GM19328 (cell line): Measurements from ENCODE around the gene DSC3.
"Not testable (repeated sequence)": the region's sequence is repeated elsewhere in the genome, so short reads cannot be mapped to it uniquely, and the experiment has no call there.

Experiments used
- ATAC-seq: cut with Tn5 transposase; IDR thresholded peaks from one replicate; pipeline ENCODE4 v1.9.1; 2021; ENCODE audit warnings: mild to moderate bottlenecking, moderate library complexity; ENCODE audit not compliant: unreplicated experiment

Gene DSC3

DNA sequence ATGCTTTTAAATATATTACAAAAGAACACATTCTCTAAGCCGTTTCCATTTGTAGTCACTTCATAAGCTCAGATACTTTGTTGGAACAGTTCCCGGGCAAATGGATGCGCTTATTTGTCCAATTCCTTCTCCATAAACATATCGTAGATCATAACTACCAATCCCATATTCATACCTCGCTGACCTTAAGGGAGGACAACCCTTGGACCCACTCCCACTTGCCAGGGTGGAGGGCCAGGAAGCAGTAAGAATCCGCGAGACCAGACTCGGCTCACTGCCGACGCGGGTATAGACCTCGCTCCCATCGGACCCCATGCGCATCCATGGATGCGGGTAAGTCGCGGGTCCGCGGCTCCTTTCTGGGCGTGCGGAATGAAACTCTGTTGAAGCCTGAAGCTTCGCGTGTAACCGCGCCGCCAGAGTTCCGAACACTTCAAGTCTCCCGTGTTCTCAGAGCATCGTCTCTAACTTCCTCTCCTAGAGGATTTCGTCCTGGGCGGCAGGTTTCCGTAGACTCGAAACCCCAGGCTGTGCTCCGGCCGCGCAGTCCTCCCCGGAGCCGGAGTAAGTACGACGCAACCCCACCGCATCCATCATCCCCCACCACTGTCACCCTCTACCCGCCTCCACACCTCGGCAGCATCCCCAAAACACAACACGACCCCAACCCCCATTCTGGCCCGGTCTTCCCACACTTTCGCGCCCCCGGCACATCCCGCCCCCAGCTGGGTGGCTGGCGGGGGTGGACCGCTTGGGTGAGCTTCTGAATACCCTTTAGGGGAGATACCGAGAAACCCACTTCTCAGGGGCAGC lies 1.1 kb downstream of the DSC3 start:
- no peak for ATAC-seq

DNA sequence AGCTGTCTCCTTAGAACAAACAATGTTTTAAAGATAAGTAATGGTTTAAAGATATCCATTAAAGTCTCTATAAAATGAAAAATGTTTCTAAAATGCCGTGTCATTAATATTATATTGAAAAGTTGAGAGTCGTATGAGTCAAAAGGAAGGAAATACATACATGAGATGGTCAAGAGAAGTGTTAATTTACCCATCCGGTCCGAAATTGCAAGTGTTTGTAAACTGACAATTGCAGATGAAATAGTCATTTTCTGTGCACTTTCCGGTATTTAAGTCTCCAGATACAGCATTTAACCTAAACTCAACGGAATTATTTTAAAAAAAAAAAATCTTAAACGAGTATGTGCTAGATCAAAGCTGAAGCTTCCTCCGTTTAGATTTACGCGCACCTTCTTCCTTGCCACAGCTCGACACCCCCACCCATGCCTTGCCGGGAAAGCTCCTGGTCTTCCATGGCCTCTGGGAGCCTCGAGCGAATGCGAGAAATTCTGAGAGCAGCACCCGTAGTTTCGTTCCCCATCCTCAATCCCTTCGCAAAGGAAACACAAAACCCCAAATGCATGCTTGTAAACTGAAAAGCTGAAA lies 1.8 kb downstream of the DSC3 start:
- no peak for ATAC-seq

DNA sequence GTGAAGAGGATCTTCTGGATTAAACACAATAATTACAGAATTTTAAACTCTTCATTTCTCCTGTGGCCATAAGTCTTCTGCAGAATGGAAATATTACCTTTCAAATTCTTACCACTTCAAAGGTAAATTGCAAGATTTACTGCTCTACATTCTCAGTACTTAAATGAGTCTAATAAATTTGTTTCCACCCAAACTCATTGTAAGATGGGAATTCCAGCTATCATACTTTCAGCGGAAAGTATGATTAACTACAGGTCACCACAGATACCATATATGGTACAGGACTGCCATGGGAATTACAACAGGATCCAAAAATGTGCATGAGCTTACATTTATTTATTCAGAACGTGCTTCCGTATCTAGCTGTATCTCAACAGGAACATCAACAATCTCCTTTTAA lies 3.1 kb downstream of the DSC3 start:
- ATAC-seq = no peak

- ATAC-seq = not testable (repeated sequence)
Measured at GRCh38 chr18:31037686-31038085, 4.9 kb downstream of the DSC3 start.

GRCh38 chr18:31034541-31034940 lies 8.0 kb downstream of the DSC3 start:
- no peak for ATAC-seq

DNA sequence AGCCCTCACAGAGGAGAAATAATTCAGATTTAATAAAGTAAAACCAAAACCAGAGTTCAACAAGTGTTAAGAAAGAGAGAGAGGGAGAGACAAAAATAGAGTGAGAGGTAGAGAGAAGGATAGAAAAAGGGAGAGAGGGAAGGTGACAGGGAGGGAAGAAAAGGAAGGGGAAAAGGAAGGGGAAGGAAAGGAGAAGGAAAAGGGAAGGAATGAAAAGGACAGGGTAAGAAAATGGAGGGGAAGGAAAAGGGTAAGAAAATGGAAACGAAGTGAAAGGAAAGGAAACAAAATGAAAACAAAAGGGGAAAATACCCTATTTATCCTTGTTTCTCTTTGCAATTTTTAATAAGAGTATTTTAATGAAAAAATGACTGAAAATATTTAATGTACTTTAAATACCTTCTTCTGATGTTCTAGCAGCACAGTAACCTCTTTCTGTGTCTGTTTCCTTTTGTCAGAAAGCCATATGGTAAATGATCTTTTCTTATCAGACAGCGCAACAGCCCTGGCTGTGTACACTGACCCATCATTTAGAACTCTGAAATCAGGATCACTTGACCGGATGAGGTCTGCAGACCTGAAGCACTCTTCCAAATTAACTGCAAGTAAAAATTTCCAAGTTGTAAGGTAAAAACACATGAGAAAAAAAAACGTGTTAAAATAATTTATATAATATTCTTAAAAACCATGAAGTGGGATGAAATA lies 11.8 kb downstream of the DSC3 start:
- ATAC-seq = no peak

- ATAC-seq = no peak
Measured at GRCh38 chr18:31015715-31016434, 26.7 kb downstream of the DSC3 start.

GRCh38 chr18:31011455-31011854 lies 31.1 kb downstream of the DSC3 start:
- not testable (repeated sequence) for ATAC-seq

- ATAC-seq = no peak
Measured at GRCh38 chr18:31010601-31011000, 31.9 kb downstream of the DSC3 start.

DNA sequence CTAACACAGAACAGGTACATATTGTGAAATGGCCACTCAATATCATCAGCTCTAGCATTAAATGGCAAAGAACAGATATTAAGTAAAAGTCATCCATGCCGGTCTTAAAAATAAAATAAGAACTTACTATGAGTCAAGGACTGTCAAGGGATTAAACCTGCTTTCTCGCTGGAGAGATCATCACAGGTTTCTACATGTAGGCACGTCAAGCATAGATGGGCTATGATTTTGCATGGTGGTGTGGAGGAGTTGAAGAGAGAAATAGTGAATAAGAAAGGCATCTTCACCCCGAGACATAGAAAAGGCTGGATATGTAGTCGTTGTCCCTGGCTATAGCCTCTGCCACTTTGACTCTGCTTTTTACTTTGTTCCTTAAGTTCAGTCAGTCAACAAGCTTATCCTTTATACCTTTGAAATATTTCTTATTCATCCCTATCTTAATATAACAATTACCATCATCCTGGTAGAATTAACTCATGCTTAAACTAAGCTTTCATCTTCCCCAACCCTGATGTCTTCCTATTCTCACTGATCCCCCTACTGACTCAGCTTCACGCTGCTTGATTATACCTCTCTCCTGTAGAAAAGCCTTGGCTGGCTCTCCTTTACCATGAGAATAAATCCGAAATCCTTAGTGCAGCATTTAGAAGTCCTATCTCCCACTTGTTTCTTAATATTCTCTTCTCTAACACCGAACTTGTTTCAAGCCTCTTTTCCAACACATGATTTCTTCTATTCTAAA lies 42.5 kb downstream of the DSC3 start:
- no peak for ATAC-seq

GRCh38 chr18:30999186-30999585 lies 43.4 kb downstream of the DSC3 start:
- no peak for ATAC-seq

GRCh38 chr18:30997223-30997622 lies 45.3 kb downstream of the DSC3 start:
- ATAC-seq = no peak

DNA sequence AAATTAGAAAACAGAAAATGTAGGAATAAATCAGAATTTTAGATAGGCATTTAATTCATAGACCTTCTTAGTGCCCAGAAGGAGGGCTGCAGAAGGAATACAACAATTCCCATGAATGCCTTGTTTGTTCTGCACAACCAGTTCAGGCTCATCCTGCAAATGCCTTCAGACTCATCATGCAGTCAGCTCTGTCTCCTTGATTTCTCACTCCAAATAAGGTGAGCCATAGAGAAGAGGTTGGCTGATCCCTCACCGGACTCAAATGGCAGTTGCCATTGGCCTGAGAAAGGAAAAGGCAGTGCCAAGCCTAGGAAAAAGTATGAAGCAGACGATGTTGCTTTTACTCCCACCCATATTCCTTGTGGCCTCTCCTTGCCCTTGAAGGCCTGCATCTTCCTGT lies 50.3 kb downstream of the DSC3 start:
- no peak for ATAC-seq

GRCh38 chr18:30991397-30991796 lies 51.1 kb downstream of the DSC3 start:
- ATAC-seq = no peak

DNA sequence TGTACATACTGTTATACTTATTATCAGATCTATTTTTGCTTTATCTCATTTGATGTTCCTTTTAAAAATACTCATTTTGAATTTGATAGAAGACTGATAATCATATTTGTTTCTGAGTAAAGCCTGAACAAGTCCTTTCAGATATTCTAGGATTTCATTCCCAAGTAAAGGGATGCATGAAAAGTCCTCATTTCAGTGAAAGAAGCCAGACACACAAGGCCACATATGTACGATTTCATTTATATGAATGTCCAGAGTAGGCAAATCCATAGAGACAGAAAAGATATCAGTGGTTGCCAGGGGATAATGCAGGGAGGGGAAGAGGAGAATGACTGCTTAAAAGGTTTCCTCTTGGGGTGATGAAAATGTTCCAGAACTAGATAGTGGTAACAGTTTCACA lies 53.4 kb downstream of the DSC3 start:
- ATAC-seq = no peak

DNA sequence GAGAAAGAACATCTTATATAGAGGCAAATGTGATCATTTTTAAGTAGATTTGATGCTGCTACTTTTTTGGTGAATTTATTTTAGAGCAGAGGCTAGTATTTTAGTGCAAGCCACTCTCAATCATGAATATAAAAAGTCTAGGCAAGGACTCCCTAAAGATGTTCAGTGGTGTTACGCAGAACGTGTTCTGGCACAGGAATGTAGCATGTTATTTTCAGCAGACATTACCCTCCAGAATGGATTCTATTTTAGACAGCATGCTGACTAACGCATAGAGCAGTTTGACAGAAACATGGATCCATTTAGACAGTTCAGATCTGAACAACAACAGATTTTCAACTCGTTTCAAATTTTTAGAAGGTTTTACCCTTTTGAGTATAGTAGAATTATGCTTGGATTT lies 54.1 kb downstream of the DSC3 start:
- ATAC-seq = no peak

GRCh38 chr18:30987467-30988241 lies 54.9 kb downstream of the DSC3 start:
- no peak for ATAC-seq

DNA sequence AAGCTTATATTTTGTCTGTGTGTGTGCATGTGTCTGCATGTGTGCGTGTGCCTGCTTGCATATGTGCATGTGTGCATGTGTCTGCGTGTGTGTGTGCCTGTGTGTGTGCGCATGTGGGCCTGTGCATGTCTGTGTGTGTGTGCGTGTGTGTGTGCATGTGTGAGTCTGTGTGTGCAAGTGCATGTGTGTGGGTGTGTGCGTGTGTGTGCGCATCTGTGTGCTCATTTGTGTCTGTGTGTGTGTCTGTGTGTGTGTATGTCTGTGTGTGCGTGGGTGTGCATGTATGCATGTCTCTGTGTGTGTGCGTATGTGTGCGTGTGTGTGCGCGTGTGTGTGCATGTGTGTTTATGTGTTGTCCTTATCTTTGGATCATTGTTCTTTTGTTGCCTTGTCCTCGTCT lies 56.8 kb downstream of the DSC3 start:
- ATAC-seq = no peak

- ATAC-seq = no peak
Measured at GRCh38 chr18:30982285-30982992, 60.1 kb downstream of the DSC3 start.
